ENCODE results near the gene LIMS2. TPM values are rescaled to one million over a fixed set of nuclear protein-coding genes. Genes with fewer than 3 reads are reported as not detected.

The LIMS2 gene
- total RNA-seq, 6 experiments from 2014 or later = 6.6 to 37.7 (median 19.5) TPM

GRCh38 chr2:127655209-127656073, 19.9 kb downstream of the LIMS2 start:
- intact Hi-C loops (cut with DNase I) = no loop called here
- H3K4me1 ChIP-seq = no peaks in the 10 kb centered on the region
- peaks cover 0 to 21% (median 7%) of the 10 kb centered on the region in 4 donors for H3K36me3 ChIP-seq
- TF ChIP-seq POLR2A (IDR thresholded peaks at IDR 0.05) (no peak), CTCF (IDR thresholded peaks at IDR 0.05) (no peak)
- no peak overlapping the region for H3K4me3 ChIP-seq
- DNase-seq = no peak
- ATAC-seq = no peak
- H3K27me3 ChIP-seq = no peaks in the 10 kb centered on the region
- H3K9me3 ChIP-seq = no peaks in the 10 kb centered on the region
- H3K27ac ChIP-seq = no peak overlapping the region
- 84% methylated on average over 10 of the region's 16 CpGs for WGBS (ENCODE audit: insufficient coverage, low coverage, low lambda C conversion rate, missing lambda C conversion rate)

- Histone ChIP-seq H3K4me1 (peaks cover 0 to 2% (median 0%) of the 10 kb centered on the region in 4 donors), H3K4me3 (no peak overlapping the region), H3K36me3 (peaks cover 0 to 21% (median 7%) of the 10 kb centered on the region in 4 donors), H3K9me3 (no peaks in the 10 kb centered on the region), H3K27me3 (no peaks in the 10 kb centered on the region), H3K27ac (no peak overlapping the region)
- ATAC-seq (no peak), DNase-seq (peak in 1 of 3 donors; percentile 45)
- TF ChIP-seq POLR2A (IDR thresholded peaks at IDR 0.05) = no peak
- no peak for TF ChIP-seq CTCF (IDR thresholded peaks at IDR 0.05)
- WGBS (ENCODE audit: insufficient coverage, low coverage, low lambda C conversion rate, missing lambda C conversion rate) = 76% methylated on average over 2 of the region's 8 CpGs
- intact Hi-C loops (cut with DNase I) = no loop called here
Observed at GRCh38 chr2:127654838-127655175, 20.5 kb downstream of the LIMS2 start.

GRCh38 chr2:127654084-127654837, 21.1 kb downstream of the LIMS2 start:
- peak in 1 of 3 donors; percentile 52 for DNase-seq
- Histone ChIP-seq H3K36me3 (peaks cover 0 to 21% (median 7%) of the 10 kb centered on the region in 4 donors), H3K4me3 (no peak overlapping the region), H3K9me3 (no peaks in the 10 kb centered on the region), H3K4me1 (peaks cover 0 to 7% (median 0%) of the 10 kb centered on the region in 4 donors), H3K27ac (no peak overlapping the region), H3K27me3 (no peaks in the 10 kb centered on the region)
- intact Hi-C loops (cut with DNase I) = no loop called here
- no peak for ATAC-seq
- TF ChIP-seq CTCF (IDR thresholded peaks at IDR 0.05) (no peak), POLR2A (IDR thresholded peaks at IDR 0.05) (no peak)
- 75% methylated on average over 2 of the region's 24 CpGs for WGBS (ENCODE audit: insufficient coverage, low coverage, low lambda C conversion rate, missing lambda C conversion rate)

GRCh38 chr2:127653421-127654083, 21.8 kb downstream of the LIMS2 start:
- H3K27ac ChIP-seq = no peak overlapping the region
- H3K4me3 ChIP-seq = no peak overlapping the region
- TF ChIP-seq CTCF (IDR thresholded peaks at IDR 0.05) = no peak
- no peak for TF ChIP-seq POLR2A (IDR thresholded peaks at IDR 0.05)
- intact Hi-C loops (cut with DNase I) = no loop called here
- peaks cover 0 to 21% (median 7%) of the 10 kb centered on the region in 4 donors for H3K36me3 ChIP-seq
- H3K9me3 ChIP-seq = no peaks in the 10 kb centered on the region
- 78% methylated on average over 15 of the region's 16 CpGs for WGBS (ENCODE audit: insufficient coverage, low coverage, low lambda C conversion rate, missing lambda C conversion rate)
- H3K27me3 ChIP-seq = no peaks in the 10 kb centered on the region
- DNase-seq (peak in 1 of 3 donors; percentile 44), ATAC-seq (no peak)
- peaks cover 0 to 10% (median 0%) of the 10 kb centered on the region in 4 donors for H3K4me1 ChIP-seq

All from right lobe of liver (tissue), 6 donors.